LNCaP clone FGC (cell line): ENCODE measurements around the gene PGAP6.

Experiments
- DNase-seq: peaks from one replicate; pipeline ENCODE4 v3.0.0-alpha.2; 2011; ENCODE audit warnings: low read depth
- H3K4me3 ChIP-seq: 2 replicates; pipeline ENCODE4 v1.5.1; 2011; ENCODE audit warnings: mild to moderate bottlenecking, low read depth, low read length, control low read depth
- TF ChIP-seq, protein P1 (sequence below): IDR thresholded peaks from 2 replicates; pipeline ENCODE4 v1.5.1; 2012; ENCODE audit warnings: mild to moderate bottlenecking; ENCODE audit not compliant: control insufficient read depth, insufficient read depth; ENCODE audit errors: extremely low read depth

PGAP6 gene

DNA sequence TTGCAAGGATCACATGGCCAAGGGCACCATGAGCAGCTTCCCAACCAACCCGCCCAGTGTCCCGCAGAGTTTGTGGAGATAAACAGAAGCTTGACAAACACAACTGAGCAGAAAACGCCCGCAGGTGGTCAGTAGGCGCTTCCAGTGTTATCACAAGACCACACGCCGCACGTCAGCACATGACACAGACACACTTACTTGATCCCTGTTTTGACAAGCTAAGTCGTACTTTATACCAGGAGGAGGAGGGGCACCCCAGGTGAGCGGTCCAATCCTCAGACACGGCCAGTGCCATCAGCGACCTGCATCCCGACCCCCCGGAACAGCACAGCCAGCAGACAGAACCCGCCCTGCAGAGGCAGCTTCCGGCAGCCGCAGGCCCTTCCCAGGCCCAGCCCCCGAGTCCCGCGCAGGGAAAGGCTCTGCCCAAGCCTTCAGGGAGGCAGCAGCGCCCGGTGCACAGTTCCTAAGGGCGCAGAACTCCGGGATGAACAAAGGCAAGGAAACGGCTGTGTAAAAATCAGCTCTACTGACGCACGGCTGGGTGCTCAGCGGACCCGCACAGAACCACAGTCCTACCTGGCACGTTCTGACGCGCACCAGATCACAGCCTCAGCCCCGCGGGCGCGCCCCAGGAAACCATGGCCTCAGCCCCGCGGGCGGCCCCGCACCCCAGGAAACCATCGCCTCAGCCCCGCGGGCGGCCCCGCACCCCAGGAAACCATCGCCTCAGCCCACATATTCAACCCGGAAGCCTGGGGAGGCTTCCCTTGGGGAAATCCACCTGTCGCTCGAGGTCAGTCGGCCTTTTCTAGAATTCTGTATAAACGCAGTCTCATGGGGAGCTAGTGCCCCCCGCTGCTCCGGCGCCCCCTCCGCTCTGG, 57.1 kb downstream of the PGAP6 start:
- TF ChIP-seq, protein P1, sequence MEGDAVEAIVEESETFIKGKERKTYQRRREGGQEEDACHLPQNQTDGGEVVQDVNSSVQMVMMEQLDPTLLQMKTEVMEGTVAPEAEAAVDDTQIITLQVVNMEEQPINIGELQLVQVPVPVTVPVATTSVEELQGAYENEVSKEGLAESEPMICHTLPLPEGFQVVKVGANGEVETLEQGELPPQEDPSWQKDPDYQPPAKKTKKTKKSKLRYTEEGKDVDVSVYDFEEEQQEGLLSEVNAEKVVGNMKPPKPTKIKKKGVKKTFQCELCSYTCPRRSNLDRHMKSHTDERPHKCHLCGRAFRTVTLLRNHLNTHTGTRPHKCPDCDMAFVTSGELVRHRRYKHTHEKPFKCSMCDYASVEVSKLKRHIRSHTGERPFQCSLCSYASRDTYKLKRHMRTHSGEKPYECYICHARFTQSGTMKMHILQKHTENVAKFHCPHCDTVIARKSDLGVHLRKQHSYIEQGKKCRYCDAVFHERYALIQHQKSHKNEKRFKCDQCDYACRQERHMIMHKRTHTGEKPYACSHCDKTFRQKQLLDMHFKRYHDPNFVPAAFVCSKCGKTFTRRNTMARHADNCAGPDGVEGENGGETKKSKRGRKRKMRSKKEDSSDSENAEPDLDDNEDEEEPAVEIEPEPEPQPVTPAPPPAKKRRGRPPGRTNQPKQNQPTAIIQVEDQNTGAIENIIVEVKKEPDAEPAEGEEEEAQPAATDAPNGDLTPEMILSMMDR = no peak
- DNase-seq = no peak
- no peak overlapping the region for H3K4me3 ChIP-seq

DNA sequence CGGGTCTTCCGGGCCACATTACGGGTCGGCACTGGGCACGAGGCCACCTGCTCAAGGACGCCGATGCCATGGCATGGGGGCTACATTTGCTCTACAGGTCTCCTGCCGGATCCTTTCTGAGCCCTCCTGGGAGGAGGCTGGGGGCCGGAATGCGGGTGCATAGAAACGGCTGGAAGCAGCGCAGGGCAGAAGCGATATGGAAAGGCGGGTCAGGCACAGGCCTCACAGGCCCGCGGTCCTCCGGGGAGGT, 57.7 kb downstream of the PGAP6 start:
- no peak overlapping the region for H3K4me3 ChIP-seq
- TF ChIP-seq, protein P1 = no peak
- DNase-seq = no peak

DNA sequence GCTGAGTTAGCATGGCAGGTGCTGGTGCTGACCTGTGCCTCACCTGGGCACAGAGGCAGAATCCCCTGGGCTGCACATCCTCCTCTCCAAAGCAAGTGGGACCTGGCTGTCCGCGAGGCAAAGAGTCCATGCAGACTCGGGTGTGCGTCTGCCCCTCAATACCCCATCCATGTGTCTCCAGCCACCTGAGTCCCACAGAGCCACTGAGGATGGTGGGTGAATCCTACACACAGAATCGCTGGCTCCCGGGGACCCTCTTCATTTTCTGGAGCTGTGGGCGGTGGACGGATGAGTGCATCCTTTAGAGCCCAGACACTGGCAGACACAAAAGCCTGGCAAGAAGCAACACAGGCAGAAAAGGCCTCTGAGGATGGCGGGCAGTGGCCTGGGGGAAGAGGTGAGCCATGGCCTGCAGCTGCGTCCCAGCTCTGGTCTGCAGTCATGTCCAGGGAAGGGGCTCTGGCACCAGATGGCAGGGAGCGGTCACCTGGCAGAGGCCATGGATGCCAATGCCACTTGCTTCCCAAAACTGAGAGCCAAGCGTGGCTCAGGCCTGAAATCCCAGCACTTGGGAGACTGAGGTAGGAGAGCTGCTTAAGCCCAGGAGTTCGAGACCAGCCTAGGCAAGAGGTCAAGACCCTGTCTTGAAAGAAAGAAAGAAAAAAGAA, 59.2 kb downstream of the PGAP6 start:
- H3K4me3 ChIP-seq = no peak overlapping the region
- TF ChIP-seq, protein P1 = no peak
- no peak for DNase-seq

DNA sequence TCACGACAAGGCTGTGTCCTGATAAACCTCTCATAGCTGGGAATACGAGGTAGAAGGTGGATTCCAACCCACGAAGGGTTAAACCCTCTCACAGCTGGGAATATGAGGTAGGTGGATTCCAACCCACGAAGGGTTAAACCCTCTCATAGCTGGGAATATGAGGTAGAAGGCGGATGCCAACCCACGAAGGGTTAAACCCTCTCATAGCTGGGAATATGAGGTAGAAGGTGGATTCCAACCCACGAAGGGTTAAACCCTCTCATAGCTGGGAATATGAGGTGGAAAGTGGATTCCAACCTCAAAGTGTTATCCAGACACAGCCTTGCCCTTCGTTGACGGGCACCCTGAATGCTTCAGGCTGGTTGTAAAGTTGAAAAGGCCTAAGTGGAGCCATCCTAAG, 60.2 kb downstream of the PGAP6 start:
- TF ChIP-seq, protein P1 = no peak
- H3K4me3 ChIP-seq = no peak overlapping the region
- no peak for DNase-seq
